Upper lobe of left lung (tissue), 6 donors: ENCODE measurements around the gene KCNK15. TPM values are rescaled to one million over a fixed set of nuclear protein-coding genes. Genes with fewer than 3 reads are reported as not detected.

ENCODE experiments used
- ATAC-seq, 2 donors: fragments of 200-7000 bp; cut with Tn5 transposase; one replicate each; pipeline ENCODE4 v1.9.1; 2022; ENCODE audit warnings: mild to moderate bottlenecking in 2 of 2, moderate library complexity in 2 of 2; ENCODE audit not compliant: low FRiP score in 2 of 2
- DNase-seq, 2 donors: peaks; one replicate each; pipeline ENCODE4 v3.0.0-alpha.2; 2019 to 2020
- H3K27ac ChIP-seq, 4 donors: fragments of 200-600 bp; sonication (generic); one replicate each; pipeline ENCODE4 v1.5.1; 2016 to 2019
- H3K27me3 ChIP-seq, 4 donors: fragments of 200-600 bp; sonication (generic); one replicate each; pipeline ENCODE4 v1.5.1; 2017 to 2019
- H3K36me3 ChIP-seq, 4 donors: fragments of 200-600 bp; sonication (generic); one replicate each; pipeline ENCODE4 v1.5.1; 2016 to 2019
- H3K4me1 ChIP-seq, 4 donors: fragments of 200-600 bp; sonication (generic); one replicate each; pipeline ENCODE4 v1.5.1; 2018 to 2019
- H3K4me3 ChIP-seq, 4 donors: fragments of 200-600 bp; sonication (generic); one replicate each; pipeline ENCODE4 v1.5.1; 2017 to 2019; ENCODE audit warnings: mild to moderate bottlenecking in 2 of 4, moderate library complexity in 1 of 4
- H3K9me3 ChIP-seq, 4 donors: fragments of 200-600 bp; sonication (generic); one replicate each; pipeline ENCODE4 v1.5.1; 2018 to 2019
- EP300 ChIP-seq, 4 donors: sonication (generic); formaldehyde crosslinking; IDR thresholded peaks; one replicate each; pipeline ENCODE4 v1.5.1; 2017; ENCODE audit warnings: antibody characterized with exemption in 4 of 4, control low read depth in 2 of 4
- POLR2A ChIP-seq, 4 donors: fragments of 450-650 bp; IDR thresholded peaks; one replicate each; pipeline ENCODE4 v1.5.1; 2016 to 2017; ENCODE audit warnings: antibody characterized with exemption in 4 of 4, mild to moderate bottlenecking in 2 of 4
- POLR2AphosphoS5 ChIP-seq, 2 donors: sonication (generic); formaldehyde crosslinking; IDR thresholded peaks; one replicate each; pipeline ENCODE4 v1.5.1; 2017; ENCODE audit warnings: antibody characterized with exemption in 2 of 2
- WGBS, 2 donors: methylation state at CpG; one replicate each; pipeline ENCODE4 v1.1.5; 2017 to 2018; 5-methylcytosine and 5-hydroxymethylcytosine counted together
- total RNA-seq, 6 donors: library from RNA; depleted of rRNA in 4 of 6; stranded (reverse); fragments of >200 nt in 4 of 6; gene quantifications; one replicate each; pipeline versions ENCODE4 v1.1.0 to v1.2.1, GENCODE V29; 2016 to 2021
- TF ChIP-seq, protein P1 (sequence below), 6 experiments: fragments of 450-650 bp in 4 of 6; fragments of 200-600 bp in 2 of 6; sonication (generic) in 2 of 6; IDR thresholded peaks; one replicate each; pipeline ENCODE4 v1.5.1; 2016 to 2019; ENCODE audit warnings: antibody characterized with exemption in 6 of 6
- donor health status: DM: no; HTN: no; CAD: no; lungs with moderate emphysema.
- donor health status: DM: no; HTN: yes; CAD: no; lungs with severe emphysema.

Gene KCNK15
- total RNA-seq, 6 donors from 2014 or later: 1.0 to 2.7 (median 1.7) TPM

DNA sequence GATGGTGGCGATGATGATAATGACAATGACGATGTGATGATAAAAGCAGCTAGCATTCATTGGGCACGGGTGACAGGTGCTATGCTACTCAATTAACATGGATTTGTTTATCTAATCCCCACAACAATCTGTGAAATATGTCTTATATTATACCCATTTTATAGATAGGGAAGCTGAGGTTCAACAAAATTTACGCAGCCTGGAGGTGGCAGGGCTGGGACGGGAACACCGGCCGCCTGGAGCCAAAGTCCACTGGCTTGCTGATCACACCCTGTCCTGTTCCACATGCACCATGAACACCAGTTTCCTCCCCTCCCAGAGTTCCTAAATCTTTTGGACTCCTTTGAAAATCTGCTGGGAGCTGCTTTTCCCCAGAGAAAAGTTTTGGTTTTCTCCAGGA, 41.6 kb downstream of the KCNK15 start:
- H3K4me3 ChIP-seq: no peak overlapping the region
- H3K36me3 ChIP-seq: no peaks in the 10 kb centered on the region
- no peaks in the 10 kb centered on the region for H3K9me3 ChIP-seq
- no peaks in the 10 kb centered on the region for H3K27me3 ChIP-seq
- TF ChIP-seq POLR2A (IDR thresholded peaks at IDR 0.05): no peak
- TF ChIP-seq, protein P1, sequence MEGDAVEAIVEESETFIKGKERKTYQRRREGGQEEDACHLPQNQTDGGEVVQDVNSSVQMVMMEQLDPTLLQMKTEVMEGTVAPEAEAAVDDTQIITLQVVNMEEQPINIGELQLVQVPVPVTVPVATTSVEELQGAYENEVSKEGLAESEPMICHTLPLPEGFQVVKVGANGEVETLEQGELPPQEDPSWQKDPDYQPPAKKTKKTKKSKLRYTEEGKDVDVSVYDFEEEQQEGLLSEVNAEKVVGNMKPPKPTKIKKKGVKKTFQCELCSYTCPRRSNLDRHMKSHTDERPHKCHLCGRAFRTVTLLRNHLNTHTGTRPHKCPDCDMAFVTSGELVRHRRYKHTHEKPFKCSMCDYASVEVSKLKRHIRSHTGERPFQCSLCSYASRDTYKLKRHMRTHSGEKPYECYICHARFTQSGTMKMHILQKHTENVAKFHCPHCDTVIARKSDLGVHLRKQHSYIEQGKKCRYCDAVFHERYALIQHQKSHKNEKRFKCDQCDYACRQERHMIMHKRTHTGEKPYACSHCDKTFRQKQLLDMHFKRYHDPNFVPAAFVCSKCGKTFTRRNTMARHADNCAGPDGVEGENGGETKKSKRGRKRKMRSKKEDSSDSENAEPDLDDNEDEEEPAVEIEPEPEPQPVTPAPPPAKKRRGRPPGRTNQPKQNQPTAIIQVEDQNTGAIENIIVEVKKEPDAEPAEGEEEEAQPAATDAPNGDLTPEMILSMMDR (IDR thresholded peaks at IDR 0.05): no peak
- no peak for TF ChIP-seq POLR2AphosphoS5 (IDR thresholded peaks at IDR 0.05)
- no peak for TF ChIP-seq EP300 (IDR thresholded peaks at IDR 0.05)
- DNase-seq: peak in 1 of 2 donors; percentile 39
- no peak overlapping the region for H3K27ac ChIP-seq
- H3K4me1 ChIP-seq: no peaks in the 10 kb centered on the region
- no peak for ATAC-seq
- 86 to 94% methylated on average over 7 of the region's 7 CpGs for WGBS, 2 donors

GRCh38 chr20:44788706-44789456, 43.2 kb downstream of the KCNK15 start:
- 82 to 83% methylated on average over 10 of the region's 10 CpGs for WGBS, 2 donors
- Histone ChIP-seq H3K27me3 (no peaks in the 10 kb centered on the region), H3K9me3 (no peaks in the 10 kb centered on the region), H3K4me1 (no peaks in the 10 kb centered on the region), H3K27ac (no peak overlapping the region), H3K4me3 (no peak overlapping the region), H3K36me3 (no peaks in the 10 kb centered on the region)
- ATAC-seq (no peak), DNase-seq (peak in 1 of 2 donors; percentile 13)
- TF ChIP-seq EP300 (IDR thresholded peaks at IDR 0.05): no peak
- TF ChIP-seq, protein P1 (IDR thresholded peaks at IDR 0.05): no peak
- no peak for TF ChIP-seq POLR2AphosphoS5 (IDR thresholded peaks at IDR 0.05)
- no peak for TF ChIP-seq POLR2A (IDR thresholded peaks at IDR 0.05)

- 84 to 89% methylated on average over 10 to 11 of the region's 11 CpGs for WGBS, 2 donors
Observed at GRCh38 chr20:44790638-44791393, 45.2 kb downstream of the KCNK15 start.

GRCh38 chr20:44792796-44793195, 47.1 kb downstream of the KCNK15 start:
- 67 to 68% methylated on average over 7 of the region's 7 CpGs for WGBS, 2 donors
- ATAC-seq: no peak
- H3K27ac ChIP-seq: no peak overlapping the region
- TF ChIP-seq, protein P1 (IDR thresholded peaks at IDR 0.05): no peak
- TF ChIP-seq POLR2AphosphoS5 (IDR thresholded peaks at IDR 0.05) (no peak), POLR2A (IDR thresholded peaks at IDR 0.05) (no peak), EP300 (IDR thresholded peaks at IDR 0.05) (no peak)
- no peaks in the 10 kb centered on the region for H3K36me3 ChIP-seq
- no peak overlapping the region for H3K4me3 ChIP-seq
- no peaks in the 10 kb centered on the region for H3K4me1 ChIP-seq
- no peaks in the 10 kb centered on the region for H3K9me3 ChIP-seq
- no peaks in the 10 kb centered on the region for H3K27me3 ChIP-seq
- no peak for DNase-seq

More at GRCh38 chr20:44790638-44791393, 45.2 kb downstream of the KCNK15 start:
- H3K36me3 ChIP-seq: no peaks in the 10 kb centered on the region
- H3K4me1 ChIP-seq: no peaks in the 10 kb centered on the region
- no peak overlapping the region for H3K4me3 ChIP-seq
- ATAC-seq (no peak), DNase-seq (no peak)
- H3K27me3 ChIP-seq: no peaks in the 10 kb centered on the region
- TF ChIP-seq POLR2AphosphoS5 (IDR thresholded peaks at IDR 0.05) (no peak), POLR2A (IDR thresholded peaks at IDR 0.05) (no peak), EP300 (IDR thresholded peaks at IDR 0.05) (no peak)
- H3K9me3 ChIP-seq: no peaks in the 10 kb centered on the region
- no peak overlapping the region for H3K27ac ChIP-seq

DNA sequence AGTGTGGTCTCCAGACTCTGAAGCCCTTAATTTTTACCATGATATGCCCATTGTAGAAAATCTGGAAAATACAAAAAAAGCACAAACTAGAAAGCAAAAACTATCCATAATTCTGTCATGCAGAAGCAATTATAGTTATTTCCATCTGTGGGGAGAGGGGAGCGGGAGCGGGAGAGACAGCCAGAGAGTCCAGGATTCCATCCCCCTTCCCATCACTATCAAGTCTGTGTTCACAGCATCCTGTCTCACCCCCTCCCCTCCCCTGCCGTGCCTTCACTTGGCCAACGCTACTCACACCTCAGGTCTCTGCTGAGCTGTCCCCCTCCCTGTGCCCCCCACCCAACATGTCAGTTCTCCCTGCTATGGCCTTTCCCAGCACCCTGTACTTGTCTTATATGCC, 50.2 kb downstream of the KCNK15 start:
- no peaks in the 10 kb centered on the region for H3K27me3 ChIP-seq
- 54% methylated on average over 4 of the region's 4 CpGs for WGBS, 2 donors
- H3K4me3 ChIP-seq: no peak overlapping the region
- TF ChIP-seq POLR2AphosphoS5 (IDR thresholded peaks at IDR 0.05): no peak
- TF ChIP-seq EP300 (IDR thresholded peaks at IDR 0.05): no peak
- TF ChIP-seq, protein P1 (IDR thresholded peaks at IDR 0.05): no peak
- TF ChIP-seq POLR2A (IDR thresholded peaks at IDR 0.05): no peak
- H3K4me1 ChIP-seq: no peaks in the 10 kb centered on the region
- H3K27ac ChIP-seq: no peak overlapping the region
- no peak for ATAC-seq
- no peaks in the 10 kb centered on the region for H3K36me3 ChIP-seq
- DNase-seq: no peak
- no peaks in the 10 kb centered on the region for H3K9me3 ChIP-seq
